TTC549 (cell line): Measurements from ENCODE around the gene HCN1.
"Not testable (repeated sequence)": the region's sequence is repeated elsewhere in the genome, so short reads cannot be mapped to it uniquely, and the experiment has no call there.

Experiments used
- FAIRE-seq: peaks from 2 replicates; lab custom pipeline; 2012; peaks lifted over from hg19 to GRCh38; lab: Jason Lieb, UNC

HCN1 gene

GRCh38 chr5:45414620-45415573 lies 281.3 kb downstream of the HCN1 start:
- FAIRE-seq = no peak

DNA sequence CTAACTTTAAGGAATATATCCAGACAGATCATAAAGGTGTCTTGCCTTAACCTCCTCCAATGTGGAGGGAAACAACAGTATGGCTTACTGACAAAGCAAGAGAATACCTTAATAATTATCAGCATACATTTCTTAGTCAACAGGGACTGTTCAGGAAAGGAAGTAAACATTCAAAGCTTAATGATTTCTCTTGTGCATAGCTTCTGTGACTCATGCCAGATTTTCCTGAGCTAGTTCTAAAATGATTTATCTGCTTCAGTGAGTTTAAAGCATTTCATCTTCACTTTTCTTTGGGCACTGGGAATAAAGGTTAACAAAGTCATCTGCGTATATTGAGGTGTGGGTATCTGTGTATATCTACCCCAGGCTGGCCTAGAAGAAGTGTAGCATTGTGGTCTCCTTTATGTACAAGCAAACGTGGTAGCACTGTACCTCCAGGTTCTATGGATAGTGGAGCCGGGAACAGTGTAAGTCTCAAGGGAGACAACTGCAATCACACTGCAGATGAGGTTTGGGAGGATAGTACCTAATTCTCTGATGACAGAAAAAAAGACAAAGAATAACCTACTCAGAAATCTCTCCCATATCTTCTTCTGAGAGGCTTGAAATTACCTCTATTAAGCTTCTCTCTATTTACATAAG lies 284.1 kb downstream of the HCN1 start:
- FAIRE-seq = no peak

DNA sequence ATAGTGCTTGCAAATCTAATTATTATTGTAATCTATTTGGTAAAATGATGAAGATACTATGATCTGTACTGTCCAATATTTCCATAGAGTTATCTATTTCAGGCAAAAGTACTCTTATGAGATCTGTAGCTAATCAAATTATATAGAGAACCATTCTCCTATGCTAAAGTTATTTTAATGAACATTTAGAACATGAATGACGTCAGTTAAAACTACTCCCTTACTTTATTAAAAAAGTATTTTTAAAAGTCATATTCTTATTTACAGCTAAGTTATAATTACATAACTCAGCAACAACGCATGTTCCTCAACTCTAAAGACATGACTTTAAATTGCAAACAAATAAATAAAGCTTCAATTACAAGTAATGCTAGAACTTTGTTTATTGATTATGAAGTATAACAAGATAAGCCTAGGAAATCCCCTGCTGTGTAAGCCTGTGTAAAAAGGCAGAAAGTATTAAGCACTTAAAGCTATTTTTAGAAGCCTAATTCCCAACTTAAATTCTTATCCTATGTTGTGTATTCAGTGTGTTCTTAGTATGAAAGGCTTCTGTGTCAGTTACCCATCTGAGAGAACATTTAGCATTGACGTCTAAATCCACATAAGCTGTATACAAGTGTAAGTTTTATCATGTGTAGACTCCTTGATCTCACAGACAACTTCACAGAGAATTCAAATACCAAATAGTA lies 285.7 kb downstream of the HCN1 start:
- FAIRE-seq = no peak

DNA sequence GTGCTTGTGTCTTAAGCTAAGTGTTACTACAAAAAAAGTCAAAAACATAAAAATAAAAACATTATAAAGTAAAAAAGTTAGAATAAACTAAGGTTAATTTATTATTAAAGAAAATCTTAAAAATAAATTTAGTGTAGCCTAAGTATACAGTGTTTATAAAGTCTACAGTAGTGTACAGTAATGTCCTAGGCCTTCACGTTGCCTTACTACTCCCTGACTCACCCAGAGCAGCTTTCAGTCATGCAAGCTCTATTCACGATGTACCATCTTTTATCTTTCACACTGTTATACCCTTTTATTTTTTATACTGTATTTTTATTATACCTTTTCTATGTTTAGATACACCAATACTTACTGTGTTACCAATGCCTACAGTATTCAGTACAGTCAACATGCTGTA lies 288.1 kb downstream of the HCN1 start:
- no peak for FAIRE-seq

- FAIRE-seq = no peak
These were observed 293.2 kb downstream of the HCN1 start for GRCh38 chr5:45402804-45403455.

DNA sequence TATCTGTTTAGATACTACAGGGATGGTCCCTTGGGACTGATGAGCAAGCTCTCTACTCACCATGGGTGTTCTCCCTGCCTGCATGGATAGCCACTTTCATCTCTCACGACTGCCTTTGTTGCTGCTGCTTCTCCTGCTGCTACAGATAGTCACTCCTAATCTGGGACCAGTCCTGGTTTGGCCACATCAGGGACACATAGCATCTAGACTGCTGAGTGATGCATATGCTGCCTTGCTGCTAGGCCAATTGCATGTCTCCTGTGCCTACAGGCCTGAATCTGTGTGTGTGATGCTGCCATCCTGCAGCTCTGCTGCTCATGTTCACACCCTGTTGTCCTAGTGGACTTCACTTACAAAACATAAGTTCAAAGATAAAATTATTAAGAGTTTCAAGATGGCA lies 297.1 kb downstream of the HCN1 start:
- no peak for FAIRE-seq

DNA sequence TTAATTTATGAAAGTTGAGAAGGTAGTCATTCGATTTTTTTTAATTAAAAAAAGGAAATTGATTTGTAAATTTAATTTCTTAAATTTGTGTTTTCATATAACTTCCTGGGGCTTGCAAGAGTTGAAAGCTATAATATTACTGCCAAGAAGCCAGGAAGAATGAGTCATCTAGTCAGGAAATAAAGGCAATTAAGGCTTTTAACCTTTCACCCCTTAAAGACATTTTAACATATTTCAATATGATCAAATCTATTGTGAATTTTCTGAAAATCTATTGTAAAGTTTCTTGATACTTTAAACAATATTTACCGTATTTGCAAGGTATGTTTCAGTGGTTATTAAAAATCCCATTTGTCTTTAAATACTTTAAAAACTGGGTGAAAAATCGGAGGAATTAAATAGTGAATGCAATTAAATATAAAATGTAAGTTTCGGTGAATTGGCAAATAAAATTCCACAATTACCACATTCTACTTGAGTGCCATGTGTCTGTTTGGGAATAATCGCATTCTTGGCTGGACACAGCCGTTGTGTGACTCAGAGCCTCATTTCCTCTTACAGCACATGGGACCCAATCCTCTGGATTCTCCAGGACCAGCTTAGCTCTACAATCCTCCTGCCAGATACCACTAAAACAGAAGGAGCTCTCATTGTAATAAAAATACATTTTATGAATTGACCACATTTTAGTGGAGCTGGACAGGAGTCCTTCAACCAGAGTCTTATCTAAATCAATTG lies 310.7 kb downstream of the HCN1 start:
- FAIRE-seq = no peak

GRCh38 chr5:45383985-45384384 lies 312.2 kb downstream of the HCN1 start:
- FAIRE-seq = no peak

GRCh38 chr5:45382583-45382982 lies 313.6 kb downstream of the HCN1 start:
- no peak for FAIRE-seq

- no peak for FAIRE-seq
These were observed 319.8 kb downstream of the HCN1 start for GRCh38 chr5:45376417-45376816.

GRCh38 chr5:45372629-45373028 lies 323.6 kb downstream of the HCN1 start:
- no peak for FAIRE-seq

DNA sequence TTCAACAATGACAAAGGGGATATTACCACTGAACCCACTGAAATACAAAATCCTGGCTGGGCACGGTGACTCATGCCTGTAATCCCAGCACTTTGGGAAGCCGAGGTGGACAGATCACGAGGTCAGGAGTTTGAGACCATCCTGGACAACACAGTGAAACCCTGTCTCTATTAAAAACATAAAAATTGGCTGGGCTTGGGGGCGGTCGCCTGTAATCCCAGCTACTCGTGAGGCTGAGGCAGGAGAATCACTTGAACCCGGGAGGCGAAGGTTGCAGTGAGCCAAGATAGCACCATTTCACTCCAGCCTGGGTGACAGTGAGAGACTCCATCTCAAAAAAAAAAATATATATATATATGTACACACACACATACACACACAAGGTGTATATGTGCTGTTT lies 324.8 kb downstream of the HCN1 start:
- FAIRE-seq = not testable (repeated sequence)

DNA sequence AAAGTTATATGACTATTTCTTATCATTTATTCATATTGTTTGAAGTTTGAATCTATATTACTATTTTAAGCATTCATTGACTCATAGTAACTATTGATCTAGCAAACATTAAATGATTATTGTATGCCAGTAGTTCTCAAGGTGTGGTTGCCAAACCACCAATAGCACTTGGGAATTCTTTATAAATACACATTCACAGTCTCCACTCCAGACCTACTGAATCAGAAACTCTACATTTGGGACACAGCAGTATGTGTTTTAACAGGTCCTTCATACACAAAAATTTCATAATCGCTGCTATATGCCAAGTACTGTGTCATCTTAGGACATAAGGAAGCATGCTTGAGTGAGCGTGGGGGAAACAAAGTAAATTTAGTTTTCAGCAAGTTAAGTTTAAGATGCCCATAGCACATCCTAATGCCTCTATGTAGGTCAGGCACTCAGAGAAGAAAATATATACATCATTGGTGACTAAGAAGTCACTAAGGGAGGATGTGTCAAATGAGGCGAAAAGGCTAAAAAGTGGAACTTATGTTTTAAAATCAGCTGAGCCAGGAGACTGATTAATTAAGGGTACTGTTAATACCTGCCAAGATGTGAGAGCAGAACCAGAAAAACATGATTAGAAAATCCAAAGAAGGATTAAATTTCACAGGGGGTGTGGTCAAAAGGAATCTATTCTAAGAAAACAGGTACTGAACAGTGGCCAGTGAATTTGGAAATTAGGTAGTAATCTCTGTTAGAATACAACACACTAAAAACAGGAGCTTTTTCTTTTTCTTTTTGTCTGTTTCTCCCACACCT lies 340.8 kb downstream of the HCN1 start:
- no peak for FAIRE-seq

GRCh38 chr5:45336464-45336863 lies 359.7 kb downstream of the HCN1 start:
- no peak for FAIRE-seq

DNA sequence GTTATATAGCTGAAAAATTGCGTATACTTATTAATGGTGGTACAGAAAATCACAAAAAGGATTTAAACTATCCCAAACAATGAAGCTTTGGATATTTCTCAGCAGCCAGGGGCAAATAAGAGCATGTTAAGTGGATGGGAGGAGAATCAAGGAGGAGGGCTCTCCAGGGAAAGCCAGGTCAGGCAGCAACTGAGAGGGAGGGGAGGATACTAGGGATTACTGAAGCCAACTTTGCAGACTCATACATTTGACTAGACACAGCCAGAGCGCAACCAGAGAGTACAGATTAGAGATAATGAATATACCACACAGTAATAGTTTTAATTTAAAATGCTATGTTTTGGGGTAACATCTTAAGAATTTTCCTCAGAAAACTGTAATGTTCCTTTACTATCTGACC lies 360.2 kb downstream of the HCN1 start:
- no peak for FAIRE-seq

GRCh38 chr5:45335346-45335745 lies 360.8 kb downstream of the HCN1 start:
- no peak for FAIRE-seq

GRCh38 chr5:45334939-45335338 lies 361.2 kb downstream of the HCN1 start:
- no peak for FAIRE-seq

- FAIRE-seq = not testable (repeated sequence)
These were observed 383.6 kb downstream of the HCN1 start for GRCh38 chr5:45312627-45313026.

- FAIRE-seq = no peak
These were observed 400.9 kb downstream of the HCN1 start for GRCh38 chr5:45295231-45295630.

- FAIRE-seq = no peak
These were observed 407.4 kb downstream of the HCN1 start for GRCh38 chr5:45288746-45289145.

- FAIRE-seq = no peak
These were observed 411.7 kb downstream of the HCN1 start for GRCh38 chr5:45284436-45284835.
